ENCODE data around the gene ACOXL. TPM values are rescaled to one million over a fixed set of nuclear protein-coding genes. Genes with fewer than 3 reads are reported as not detected.
"Not testable (repeated sequence)": the region's sequence is repeated elsewhere in the genome, so short reads cannot be mapped to it uniquely, and the experiment has no call there.

ACOXL gene
- not detected in 2 replicates for total RNA-seq (2012; rRNA removed)

DNA sequence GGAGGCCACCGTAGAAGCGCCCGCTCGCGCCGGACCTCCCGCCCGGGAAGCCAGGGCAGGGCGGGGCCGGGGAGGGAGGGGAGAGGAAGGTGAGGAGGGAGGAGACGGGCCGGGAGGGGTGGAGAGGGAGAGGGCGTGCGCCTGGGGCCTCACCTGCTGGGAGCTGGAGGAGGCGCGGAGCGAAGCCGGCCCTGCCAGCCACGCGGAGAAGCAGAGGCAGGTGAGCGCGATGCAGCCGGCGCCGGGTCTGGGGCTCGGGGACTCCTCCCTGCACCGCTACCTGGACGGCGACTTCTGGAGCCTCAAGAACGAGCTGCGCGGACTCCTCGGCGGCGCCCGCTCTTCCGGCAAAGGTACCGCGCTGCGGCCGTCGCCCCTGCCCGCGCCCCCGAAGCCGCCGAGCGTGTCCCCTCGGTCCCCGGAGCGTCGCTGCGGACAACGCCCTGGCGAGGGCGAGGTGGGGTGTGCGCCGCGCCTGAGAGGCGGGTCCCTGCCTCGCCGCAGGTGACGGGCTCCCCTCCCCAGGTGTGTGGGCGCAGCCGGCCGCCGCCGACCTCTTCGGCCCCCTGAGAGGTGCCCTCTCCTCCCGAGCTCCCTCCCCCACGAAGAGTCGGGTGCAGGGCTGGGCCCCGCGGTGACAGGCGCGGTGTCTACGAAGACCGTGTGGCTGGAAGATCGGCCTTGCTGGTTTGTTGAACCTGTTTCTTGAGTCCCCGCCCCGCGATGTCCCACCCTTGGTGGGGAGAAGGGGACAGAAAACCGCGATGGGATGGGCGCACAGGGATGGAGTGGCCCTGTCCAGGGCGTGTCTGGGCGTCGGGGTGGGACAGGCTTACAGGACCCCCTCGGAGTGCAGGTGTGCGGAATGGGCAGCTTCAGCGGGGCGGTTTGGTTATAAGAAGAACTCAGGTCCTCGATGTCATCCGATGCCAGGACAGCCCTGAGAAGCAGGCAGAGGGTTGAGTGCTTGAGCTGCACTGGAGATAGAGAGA, at the start of gene ACOXL:
Gene ACOXL, plus strand, starts transcription at position 152 of the 992 bp plus-strand sequence. CDS start 35,817 bp downstream, outside the sequence.
- Histone ChIP-seq H3K9ac (ENCODE audit: low read depth, low read length) (no peak within 1 kb of the TSS), H3K9me3 (replicated peaks; ENCODE audit: low read length) (no peaks in the 10 kb centered on the region), H3K4me1 (ENCODE audit: control insufficient read depth, insufficient read depth, low read length) (no peaks in the 10 kb centered on the region), H3K27me3 (ENCODE audit: control insufficient read depth, insufficient read depth, low read length) (peaks cover 77% of the 10 kb centered on the region), H3K4me3 (ENCODE audit: low read length) (no peak within 1 kb of the TSS), H3K36me3 (ENCODE audit: insufficient read depth, low read length) (no peaks in the 10 kb centered on the region), H3K4me2 (ENCODE audit: low read length) (no peak within 1 kb of the TSS)

DNA sequence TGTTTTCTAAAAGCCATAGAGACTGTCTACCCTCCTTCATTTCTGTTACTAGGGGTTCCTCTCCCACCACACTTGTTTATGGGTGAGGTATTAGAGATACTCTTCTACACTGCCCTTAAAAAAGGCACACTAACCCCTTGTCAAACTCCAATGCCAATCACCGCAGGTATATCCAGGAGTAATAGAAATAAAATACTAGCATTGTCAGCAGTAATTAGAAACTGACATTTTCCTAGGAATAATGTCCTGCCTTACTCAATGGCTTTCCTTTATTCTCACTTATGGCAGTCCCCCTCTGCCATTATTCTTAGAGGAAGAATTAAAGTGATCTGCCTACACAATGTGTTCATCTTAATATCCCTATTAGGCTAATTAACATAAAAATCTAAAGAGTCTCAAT, 49.5 kb upstream of the ACOXL start:
- Histone ChIP-seq H3K36me3 (ENCODE audit: insufficient read depth, low read length) (no peaks in the 10 kb centered on the region), H3K4me1 (ENCODE audit: control insufficient read depth, insufficient read depth, low read length) (peaks cover 9% of the 10 kb centered on the region), H3K9me3 (replicated peaks; ENCODE audit: low read length) (no peaks in the 10 kb centered on the region), H3K27me3 (ENCODE audit: control insufficient read depth, insufficient read depth, low read length) (peaks cover 47% of the 10 kb centered on the region), H3K4me3 (ENCODE audit: low read length) (no peak overlapping the region), H3K9ac (ENCODE audit: low read depth, low read length) (no peak overlapping the region), H3K4me2 (ENCODE audit: low read length) (no peak overlapping the region)

DNA sequence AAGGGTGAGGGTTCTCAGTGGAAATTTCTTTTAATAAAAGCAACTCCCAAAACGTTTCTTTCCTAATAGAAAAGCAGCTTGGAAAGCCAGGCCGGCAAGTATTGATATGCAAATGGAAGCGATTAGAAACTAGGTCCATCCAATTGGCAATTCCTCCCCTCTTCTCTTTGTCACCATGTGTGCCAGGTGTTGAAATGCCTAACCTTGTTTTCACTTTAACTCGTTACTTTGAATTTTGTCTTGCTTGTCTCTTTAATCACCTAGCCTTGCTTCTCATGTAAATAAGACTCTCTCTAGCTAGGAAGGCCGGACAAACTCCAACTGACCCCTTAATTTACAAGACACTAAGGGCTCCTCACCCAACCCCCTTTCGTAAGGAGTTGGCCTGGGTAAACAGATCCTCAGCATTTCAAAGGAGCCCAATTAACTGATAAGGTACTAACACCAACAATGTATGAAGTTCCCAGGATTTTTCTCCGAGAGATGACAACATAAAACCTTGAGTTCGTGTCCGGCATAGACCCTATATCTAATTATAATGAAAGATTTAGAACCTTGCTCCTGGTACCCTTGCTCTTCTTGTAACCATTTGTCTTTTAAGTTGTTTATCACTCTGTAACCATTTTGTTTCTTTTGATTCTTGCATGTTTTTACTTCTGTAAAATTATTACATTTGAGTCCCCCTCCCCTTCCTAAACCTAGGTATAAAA, 44.4 kb upstream of the ACOXL start:
- not testable (repeated sequence) for H3K9ac ChIP-seq (ENCODE audit: low read depth, low read length)
- peaks cover 84% of the 10 kb centered on the region for H3K27me3 ChIP-seq (ENCODE audit: control insufficient read depth, insufficient read depth, low read length)

DNA sequence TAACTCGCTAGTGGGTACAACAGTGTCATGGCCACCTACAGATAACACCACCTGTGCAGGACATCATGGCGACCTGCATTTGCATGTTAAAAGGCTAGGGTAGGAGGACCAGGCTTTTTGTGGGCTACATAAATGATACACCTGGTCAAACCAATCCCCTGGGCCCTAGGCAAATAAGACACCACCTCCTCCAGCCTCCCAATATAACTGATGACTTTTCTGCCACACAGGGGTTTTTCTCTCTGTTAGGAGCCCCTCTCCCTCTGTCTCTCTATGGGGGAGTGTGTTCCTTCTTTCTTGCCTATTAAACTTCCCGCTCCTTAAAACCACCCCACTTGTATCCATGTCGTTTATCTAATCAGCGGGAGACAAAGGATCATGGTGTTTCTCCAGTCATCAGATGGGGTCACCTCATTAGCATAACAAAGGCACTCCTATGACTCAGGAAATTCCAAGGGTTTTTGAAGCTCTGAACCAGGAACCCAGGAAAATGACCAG, 43.7 kb upstream of the ACOXL start:
- Histone ChIP-seq H3K4me3 (ENCODE audit: low read length) (no peak overlapping the region), H3K4me2 (ENCODE audit: low read length) (no peak overlapping the region), H3K36me3 (ENCODE audit: insufficient read depth, low read length) (no peaks in the 10 kb centered on the region), H3K9ac (ENCODE audit: low read depth, low read length) (no peak overlapping the region), H3K4me1 (ENCODE audit: control insufficient read depth, insufficient read depth, low read length) (no peaks in the 10 kb centered on the region), H3K9me3 (replicated peaks; ENCODE audit: low read length) (no peaks in the 10 kb centered on the region), H3K27me3 (ENCODE audit: control insufficient read depth, insufficient read depth, low read length) (peaks cover 84% of the 10 kb centered on the region)

More for the DNA sequence above, 44.4 kb upstream of the ACOXL start:
- not testable (repeated sequence) for H3K4me3 ChIP-seq (ENCODE audit: low read length); H3K4me1 ChIP-seq (ENCODE audit: control insufficient read depth, insufficient read depth, low read length); H3K36me3 ChIP-seq (ENCODE audit: insufficient read depth, low read length); H3K9me3 ChIP-seq (replicated peaks; ENCODE audit: low read length); H3K4me2 ChIP-seq (ENCODE audit: low read length)

DNA sequence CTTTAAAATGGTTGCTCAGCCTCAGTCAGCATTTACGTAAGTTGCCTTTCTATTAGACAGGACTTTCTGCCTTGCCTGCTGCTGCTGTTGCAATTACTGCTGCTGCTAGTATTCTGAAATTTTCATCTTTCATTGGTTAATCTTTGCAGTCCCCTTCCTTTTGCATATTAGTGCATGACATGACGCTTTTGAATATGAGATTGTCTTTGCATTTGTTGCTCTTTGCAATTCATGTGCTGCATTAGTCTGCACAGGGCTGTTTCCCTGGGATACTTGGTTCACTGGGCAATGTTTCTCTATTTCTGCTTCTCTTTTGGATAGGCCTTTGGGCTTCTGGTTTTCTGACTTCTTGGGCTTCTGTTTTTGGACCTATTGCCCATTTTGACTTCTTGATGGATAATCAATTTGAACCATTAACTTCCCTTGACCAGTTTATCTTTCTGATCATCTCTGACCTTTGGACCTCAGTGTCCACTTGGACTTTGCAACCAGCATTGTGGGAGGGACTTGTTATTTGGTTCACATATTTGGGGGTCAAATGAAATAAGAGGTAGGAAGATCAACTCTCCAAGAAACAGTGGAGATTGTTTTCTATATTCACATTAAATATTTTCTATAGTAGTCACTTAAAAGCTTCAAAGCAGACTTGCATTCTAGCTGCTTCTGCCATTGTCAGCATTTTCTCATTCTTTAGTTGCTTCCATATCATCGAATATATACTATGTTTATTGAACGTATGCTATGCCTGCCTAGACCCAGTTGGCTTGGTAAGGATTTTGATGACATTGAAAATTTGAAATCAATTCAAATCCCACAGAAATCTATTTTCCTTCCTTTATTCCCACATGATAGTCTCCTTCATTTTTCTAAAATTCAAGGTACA, 42.0 kb upstream of the ACOXL start:
- Histone ChIP-seq H3K4me2 (ENCODE audit: low read length) (no peak overlapping the region), H3K4me3 (ENCODE audit: low read length) (no peak overlapping the region)

DNA sequence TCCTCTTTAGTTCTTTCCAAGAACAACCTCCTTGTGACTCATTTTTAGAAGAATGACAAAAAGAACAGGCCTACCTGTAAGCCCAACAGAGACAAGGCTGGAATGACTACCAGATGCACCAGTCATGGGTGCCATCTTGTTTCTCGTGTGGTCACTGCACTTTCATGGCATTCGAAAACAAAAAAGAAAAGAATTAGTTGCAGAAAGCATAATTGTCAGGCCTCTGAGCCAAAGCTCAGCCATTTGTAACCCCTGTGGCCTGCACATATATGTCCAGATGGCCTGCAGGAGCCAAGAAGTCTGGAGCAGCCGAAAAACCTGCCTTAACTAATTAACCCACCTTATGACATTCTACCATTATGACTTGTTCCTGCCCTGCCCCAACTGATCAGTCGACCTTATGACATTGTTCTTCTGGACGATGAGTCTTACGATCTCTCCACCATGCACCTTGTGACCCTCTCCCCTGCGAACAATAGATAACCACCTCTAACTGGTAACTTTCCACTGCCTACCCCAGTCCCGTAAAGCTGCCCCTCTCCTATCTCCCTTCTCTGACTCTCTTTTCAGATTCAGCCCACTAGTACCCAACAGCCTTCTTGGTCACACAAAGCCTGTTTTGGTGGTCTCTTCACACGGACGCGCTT, 40.6 kb upstream of the ACOXL start:
- no peak overlapping the region for H3K4me3 ChIP-seq (ENCODE audit: low read length)
- H3K4me2 ChIP-seq (ENCODE audit: low read length) = no peak overlapping the region

More for the DNA sequence above, 42.0 kb upstream of the ACOXL start:
- Histone ChIP-seq H3K9me3 (replicated peaks; ENCODE audit: low read length) (no peaks in the 10 kb centered on the region), H3K9ac (ENCODE audit: low read depth, low read length) (no peak overlapping the region), H3K27me3 (ENCODE audit: control insufficient read depth, insufficient read depth, low read length) (peaks cover 83% of the 10 kb centered on the region), H3K4me1 (ENCODE audit: control insufficient read depth, insufficient read depth, low read length) (no peaks in the 10 kb centered on the region), H3K36me3 (ENCODE audit: insufficient read depth, low read length) (no peaks in the 10 kb centered on the region)

GRCh38 chr2:110695146-110695898, 37.1 kb upstream of the ACOXL start:
- not testable (repeated sequence) for H3K36me3 ChIP-seq (ENCODE audit: insufficient read depth, low read length); H3K4me1 ChIP-seq (ENCODE audit: control insufficient read depth, insufficient read depth, low read length); H3K4me2 ChIP-seq (ENCODE audit: low read length); H3K9ac ChIP-seq (ENCODE audit: low read depth, low read length); H3K4me3 ChIP-seq (ENCODE audit: low read length); H3K9me3 ChIP-seq (replicated peaks; ENCODE audit: low read length)
- H3K27me3 ChIP-seq (ENCODE audit: control insufficient read depth, insufficient read depth, low read length) = peaks cover 51% of the 10 kb centered on the region

More for the DNA sequence above, 40.6 kb upstream of the ACOXL start:
- H3K4me1 ChIP-seq (ENCODE audit: control insufficient read depth, insufficient read depth, low read length) = no peaks in the 10 kb centered on the region
- peaks cover 72% of the 10 kb centered on the region for H3K27me3 ChIP-seq (ENCODE audit: control insufficient read depth, insufficient read depth, low read length)
- no peaks in the 10 kb centered on the region for H3K36me3 ChIP-seq (ENCODE audit: insufficient read depth, low read length)
- H3K9ac ChIP-seq (ENCODE audit: low read depth, low read length) = no peak overlapping the region
- no peaks in the 10 kb centered on the region for H3K9me3 ChIP-seq (replicated peaks; ENCODE audit: low read length)

DNA sequence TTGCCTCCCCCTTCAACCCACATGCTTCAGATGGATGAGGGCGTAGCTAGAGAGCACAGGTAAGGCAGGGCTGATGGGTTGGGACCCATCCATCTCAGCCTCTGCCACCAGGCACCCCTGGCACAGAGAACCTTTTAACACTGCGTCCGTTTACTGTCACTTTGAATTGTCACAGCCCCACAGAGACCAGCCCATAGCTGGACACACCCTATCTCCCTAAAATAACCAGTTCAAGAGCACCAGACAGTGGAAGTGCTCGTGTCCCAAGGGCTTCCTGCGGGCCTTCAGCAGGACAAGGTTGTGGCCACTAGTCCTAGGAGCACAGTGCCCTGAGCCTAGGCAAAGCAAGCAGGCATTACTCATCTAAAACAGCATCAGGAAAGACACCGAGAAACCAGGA, 34.1 kb upstream of the ACOXL start:
- not testable (repeated sequence) for H3K36me3 ChIP-seq (ENCODE audit: insufficient read depth, low read length); H3K9me3 ChIP-seq (replicated peaks; ENCODE audit: low read length); H3K4me2 ChIP-seq (ENCODE audit: low read length); H3K9ac ChIP-seq (ENCODE audit: low read depth, low read length); H3K4me1 ChIP-seq (ENCODE audit: control insufficient read depth, insufficient read depth, low read length); H3K4me3 ChIP-seq (ENCODE audit: low read length)
- peaks cover 54% of the 10 kb centered on the region for H3K27me3 ChIP-seq (ENCODE audit: control insufficient read depth, insufficient read depth, low read length)

DNA sequence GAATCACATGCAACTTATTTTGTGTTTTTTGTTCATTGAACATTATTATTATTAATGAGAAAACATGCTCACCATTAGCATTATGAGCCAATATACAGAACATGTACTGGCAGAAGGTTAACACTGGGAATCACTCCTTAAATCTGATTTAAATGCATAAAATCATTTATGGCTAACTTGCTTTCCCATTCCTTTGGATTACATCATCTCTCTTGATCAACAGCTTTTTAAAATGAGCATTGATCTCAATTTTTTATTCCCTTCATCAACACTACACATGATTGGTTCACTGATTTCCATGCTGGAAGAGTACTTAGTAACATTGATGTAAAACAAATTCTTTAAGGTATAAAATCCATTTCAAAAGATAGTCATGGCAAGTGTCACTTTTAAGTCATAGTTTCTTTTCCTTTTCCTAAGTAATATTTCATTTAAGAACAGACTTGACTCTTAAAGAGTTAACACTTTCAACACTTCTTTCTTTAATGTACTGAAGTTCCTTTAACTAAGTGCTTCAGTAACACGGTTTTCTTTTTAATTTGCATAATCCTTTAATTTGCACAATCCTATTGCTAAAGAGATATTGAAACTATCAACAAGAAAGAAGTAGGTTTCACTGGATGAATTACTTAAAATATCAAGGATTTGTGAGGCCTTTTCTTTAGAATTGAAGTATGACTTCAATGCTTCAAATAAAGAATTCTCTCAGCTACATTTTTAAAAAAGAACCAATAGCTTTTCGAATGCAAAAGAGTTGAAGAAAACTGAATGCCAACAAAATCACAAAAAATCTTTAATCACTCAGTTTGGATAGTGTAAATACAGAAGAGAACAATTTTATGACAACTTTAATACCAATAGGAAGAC, 29.6 kb upstream of the ACOXL start:
- H3K4me1 ChIP-seq (ENCODE audit: control insufficient read depth, insufficient read depth, low read length) = no peaks in the 10 kb centered on the region
- no peaks in the 10 kb centered on the region for H3K36me3 ChIP-seq (ENCODE audit: insufficient read depth, low read length)
- no peak overlapping the region for H3K4me2 ChIP-seq (ENCODE audit: low read length)
- H3K9me3 ChIP-seq (replicated peaks; ENCODE audit: low read length) = no peaks in the 10 kb centered on the region
- no peak overlapping the region for H3K4me3 ChIP-seq (ENCODE audit: low read length)
- H3K9ac ChIP-seq (ENCODE audit: low read depth, low read length) = no peak overlapping the region
- peaks cover 80% of the 10 kb centered on the region for H3K27me3 ChIP-seq (ENCODE audit: control insufficient read depth, insufficient read depth, low read length)

All from skeletal muscle satellite cell (primary cell).